GM13977 (cell line): ENCODE measurements around the gene IRF2BP2.

Source experiments
- DNase-seq: peaks from one replicate; pipeline ENCODE4 v3.0.0; 2012; ENCODE audit warnings: low spot score
- in situ Hi-C: fragments of 300-500 bp; cut with MboI; formaldehyde crosslinking; loops from one replicate; pipeline ENCODE4 v1.12.0; 2022; ENCODE audit warnings: low sequenced_read_pairs, low pct_unique_long_range_greater_than_20kb, mixed read lengths, inconsistent platforms; ENCODE audit not compliant: unreplicated experiment
- TF ChIP-seq, protein P1 (sequence below): IDR thresholded peaks from 2 replicates; pipeline ENCODE4 v1.5.1; 2012; ENCODE audit warnings: mild to moderate bottlenecking, control low read depth; ENCODE audit not compliant: insufficient read depth; ENCODE audit errors: extremely low read depth, missing control alignments

The IRF2BP2 gene

GRCh38 chr1:234559902-234560676, 49.9 kb downstream of the IRF2BP2 start:
- in situ Hi-C loops = no loop called here
- TF ChIP-seq, protein P1, sequence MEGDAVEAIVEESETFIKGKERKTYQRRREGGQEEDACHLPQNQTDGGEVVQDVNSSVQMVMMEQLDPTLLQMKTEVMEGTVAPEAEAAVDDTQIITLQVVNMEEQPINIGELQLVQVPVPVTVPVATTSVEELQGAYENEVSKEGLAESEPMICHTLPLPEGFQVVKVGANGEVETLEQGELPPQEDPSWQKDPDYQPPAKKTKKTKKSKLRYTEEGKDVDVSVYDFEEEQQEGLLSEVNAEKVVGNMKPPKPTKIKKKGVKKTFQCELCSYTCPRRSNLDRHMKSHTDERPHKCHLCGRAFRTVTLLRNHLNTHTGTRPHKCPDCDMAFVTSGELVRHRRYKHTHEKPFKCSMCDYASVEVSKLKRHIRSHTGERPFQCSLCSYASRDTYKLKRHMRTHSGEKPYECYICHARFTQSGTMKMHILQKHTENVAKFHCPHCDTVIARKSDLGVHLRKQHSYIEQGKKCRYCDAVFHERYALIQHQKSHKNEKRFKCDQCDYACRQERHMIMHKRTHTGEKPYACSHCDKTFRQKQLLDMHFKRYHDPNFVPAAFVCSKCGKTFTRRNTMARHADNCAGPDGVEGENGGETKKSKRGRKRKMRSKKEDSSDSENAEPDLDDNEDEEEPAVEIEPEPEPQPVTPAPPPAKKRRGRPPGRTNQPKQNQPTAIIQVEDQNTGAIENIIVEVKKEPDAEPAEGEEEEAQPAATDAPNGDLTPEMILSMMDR = no peak
- no peak for DNase-seq

DNA sequence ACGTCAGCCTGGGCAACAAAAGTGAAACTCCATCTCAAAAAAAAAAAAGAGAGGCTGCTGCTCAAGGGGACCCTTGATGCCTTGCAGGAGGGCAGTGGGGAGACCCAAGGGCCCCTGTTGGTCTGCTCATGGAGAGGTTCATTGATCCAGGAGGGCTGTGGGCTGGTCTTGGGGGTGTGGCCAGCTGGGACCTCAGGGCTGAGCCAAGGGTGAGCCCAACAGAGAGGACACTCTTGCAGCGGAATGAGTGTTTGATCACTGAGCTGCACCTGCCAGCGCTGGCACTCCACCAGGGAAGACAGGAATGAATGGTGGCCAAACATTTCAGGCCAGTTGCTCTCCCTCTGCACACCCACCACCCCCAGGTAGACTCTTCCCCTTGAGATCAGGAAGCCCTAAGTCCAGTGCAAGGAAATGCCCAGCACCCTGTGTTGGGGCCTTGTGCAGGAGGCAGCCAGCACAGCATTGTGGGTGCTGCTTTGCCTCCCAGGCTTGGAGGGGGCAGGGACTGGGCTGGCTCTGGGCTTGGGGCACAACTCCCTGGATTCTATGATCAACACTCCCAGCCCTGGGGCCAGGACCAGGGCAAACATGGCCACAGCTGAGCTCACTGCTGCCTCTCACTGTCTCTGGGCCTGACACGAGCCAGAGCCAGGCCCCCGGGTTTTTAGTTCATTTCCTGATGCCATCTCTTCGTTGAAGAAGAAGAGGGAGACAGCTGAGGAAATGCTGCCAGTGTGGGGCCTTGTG, 50.7 kb downstream of the IRF2BP2 start:
- in situ Hi-C loops = no loop called here
- TF ChIP-seq, protein P1 = no peak
- DNase-seq = no peak

GRCh38 chr1:234558330-234558836, 51.6 kb downstream of the IRF2BP2 start:
- DNase-seq = no peak
- TF ChIP-seq, protein P1 = no peak
- in situ Hi-C loops = no loop called here

DNA sequence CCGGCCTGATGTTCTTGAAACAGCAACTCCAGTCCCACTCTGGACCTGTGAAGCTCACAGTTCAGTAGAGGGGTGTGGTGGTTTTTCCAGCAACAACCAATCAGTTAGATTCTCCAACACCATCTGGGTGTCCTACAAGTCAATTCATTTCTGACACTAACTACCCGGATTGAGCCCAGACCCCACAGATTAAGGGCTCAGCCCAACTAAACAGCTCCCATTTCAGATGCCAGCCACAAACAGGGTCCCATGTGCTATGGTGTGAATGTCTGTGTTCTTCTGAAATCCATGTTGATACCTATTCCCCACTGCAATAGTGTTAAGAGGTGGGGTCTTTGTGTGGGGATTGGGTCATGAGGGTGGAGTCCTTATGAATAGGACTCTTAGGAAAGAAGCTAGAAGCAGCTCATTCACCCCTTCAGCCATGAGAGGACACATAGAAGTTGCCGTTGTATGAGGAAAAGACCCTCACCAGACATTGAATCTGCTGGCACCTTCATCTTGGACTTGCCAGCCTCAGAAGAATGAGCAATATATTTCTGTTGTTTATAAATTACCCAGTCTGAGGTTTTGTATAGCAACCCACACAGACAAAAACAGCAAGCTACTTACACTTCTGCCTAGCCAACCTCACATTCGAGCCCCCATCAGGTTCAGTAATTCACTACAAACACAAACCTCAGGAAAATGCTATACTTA, 53.6 kb downstream of the IRF2BP2 start:
- in situ Hi-C loops = no loop called here
- TF ChIP-seq, protein P1 = no peak
- DNase-seq = no peak

DNA sequence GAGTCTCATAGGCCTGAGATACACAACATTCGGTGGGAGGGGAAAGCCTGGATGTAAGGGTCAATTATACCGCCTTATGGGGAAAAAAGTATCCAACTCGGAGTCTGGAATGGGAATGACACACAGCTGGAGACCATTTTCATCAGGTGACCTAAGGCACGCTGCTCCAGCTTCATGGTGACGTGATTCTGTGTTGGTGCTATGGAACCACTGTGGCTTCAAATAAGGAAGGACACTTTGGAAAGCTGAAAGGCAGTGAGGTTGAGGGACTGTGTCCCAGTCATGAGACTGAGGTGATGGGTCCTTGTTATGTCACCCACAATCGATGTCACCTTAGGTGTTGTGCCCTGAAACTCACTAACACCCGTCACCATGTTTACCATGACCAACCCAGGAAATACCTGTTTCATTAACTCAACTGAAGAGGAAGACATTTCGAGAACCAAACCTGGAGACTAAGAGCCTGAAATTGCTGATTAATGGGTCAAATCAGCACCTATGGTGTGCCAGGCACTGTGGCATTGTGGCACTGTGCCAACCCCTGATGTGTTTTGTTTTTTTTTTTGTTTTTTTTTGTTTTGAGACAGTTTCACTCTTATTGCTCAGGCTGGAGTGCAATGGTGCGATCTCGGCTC, 54.5 kb downstream of the IRF2BP2 start:
- no peak for DNase-seq
- in situ Hi-C loops = no loop called here
- TF ChIP-seq, protein P1 = no peak
